GDM1 (cell line): ENCODE data around the gene POC5.
"Not testable (repeated sequence)": the region's sequence is repeated elsewhere in the genome, so short reads cannot be mapped to it uniquely, and the experiment has no call there.

ENCODE experiments used
- DNase-seq: peaks from one replicate; lab custom pipeline; 2025; lab: John Stamatoyannopoulos, UW

POC5 gene

GRCh38 chr5:75706016-75706415 lies 11.2 kb downstream of the POC5 start:
- DNase-seq, result no peak

GRCh38 chr5:75701856-75702255 lies 15.4 kb downstream of the POC5 start:
- no peak for DNase-seq

- DNase-seq, result not testable (repeated sequence)
Measured at GRCh38 chr5:75695472-75696351, 21.5 kb downstream of the POC5 start.

GRCh38 chr5:75694781-75695180 lies 22.5 kb downstream of the POC5 start:
- DNase-seq, result no peak

- DNase-seq, result no peak
Measured at GRCh38 chr5:75690669-75691068, 26.6 kb downstream of the POC5 start.

- DNase-seq, result no peak
Measured at GRCh38 chr5:75686480-75686879, 30.8 kb downstream of the POC5 start.

- no peak for DNase-seq
Measured at GRCh38 chr5:75685141-75685540, 32.1 kb downstream of the POC5 start.

GRCh38 chr5:75681125-75681830 lies 36.0 kb downstream of the POC5 start:
- DNase-seq, result no peak

GRCh38 chr5:75678155-75678554 lies 39.1 kb downstream of the POC5 start:
- DNase-seq, result no peak

GRCh38 chr5:75677607-75678006 lies 39.6 kb downstream of the POC5 start:
- DNase-seq, result no peak

GRCh38 chr5:75675783-75676182 lies 41.5 kb downstream of the POC5 start:
- no peak for DNase-seq

- DNase-seq, result no peak
Measured at GRCh38 chr5:75672616-75673015, 44.6 kb downstream of the POC5 start.

GRCh38 chr5:75671506-75671905 lies 45.7 kb downstream of the POC5 start:
- DNase-seq, result no peak

- DNase-seq, result no peak
Measured at GRCh38 chr5:75670577-75670976, 46.7 kb downstream of the POC5 start.

- peak; percentile 84 for DNase-seq
Measured at GRCh38 chr5:75668977-75669689, 48.1 kb downstream of the POC5 start.

GRCh38 chr5:75668445-75668844 lies 48.8 kb downstream of the POC5 start:
- no peak for DNase-seq

GRCh38 chr5:75667586-75667985 lies 49.7 kb downstream of the POC5 start:
- DNase-seq, result no peak

- DNase-seq, result no peak
Measured at GRCh38 chr5:75666801-75667200, 50.4 kb downstream of the POC5 start.

GRCh38 chr5:75664979-75665378 lies 52.3 kb downstream of the POC5 start:
- DNase-seq, result no peak

GRCh38 chr5:75663579-75664284 lies 53.5 kb downstream of the POC5 start:
- no peak for DNase-seq

- DNase-seq, result no peak
Measured at GRCh38 chr5:75662061-75662460, 55.2 kb downstream of the POC5 start.
